Thyroid gland (tissue), 4 donors: Measurements from ENCODE around the gene NDUFAF8.
A peak's percentile ranks its signal among the peaks of the same experiment; 100 is the strongest.

Experiments used
- POLR2A ChIP-seq, 2 donors: fragments of 450-650 bp; IDR thresholded peaks; one replicate each; pipeline ENCODE4 v1.6.1; 2017; ENCODE audit warnings: antibody characterized with exemption in 2 of 2, mild to moderate bottlenecking in 2 of 2, moderate library complexity in 1 of 2
- TF ChIP-seq, protein P1 (sequence below), 6 experiments: fragments of 200-600 bp in 3 of 6; fragments of 450-650 bp in 3 of 6; sonication (generic) in 3 of 6; IDR thresholded peaks; one replicate each; pipeline ENCODE4 v1.5.1; 2016 to 2019; ENCODE audit warnings: antibody characterized with exemption in 6 of 6, mild to moderate bottlenecking in 2 of 6, inconsistent platforms in 1 of 6, moderate library complexity in 1 of 6

- TF ChIP-seq, protein P1, sequence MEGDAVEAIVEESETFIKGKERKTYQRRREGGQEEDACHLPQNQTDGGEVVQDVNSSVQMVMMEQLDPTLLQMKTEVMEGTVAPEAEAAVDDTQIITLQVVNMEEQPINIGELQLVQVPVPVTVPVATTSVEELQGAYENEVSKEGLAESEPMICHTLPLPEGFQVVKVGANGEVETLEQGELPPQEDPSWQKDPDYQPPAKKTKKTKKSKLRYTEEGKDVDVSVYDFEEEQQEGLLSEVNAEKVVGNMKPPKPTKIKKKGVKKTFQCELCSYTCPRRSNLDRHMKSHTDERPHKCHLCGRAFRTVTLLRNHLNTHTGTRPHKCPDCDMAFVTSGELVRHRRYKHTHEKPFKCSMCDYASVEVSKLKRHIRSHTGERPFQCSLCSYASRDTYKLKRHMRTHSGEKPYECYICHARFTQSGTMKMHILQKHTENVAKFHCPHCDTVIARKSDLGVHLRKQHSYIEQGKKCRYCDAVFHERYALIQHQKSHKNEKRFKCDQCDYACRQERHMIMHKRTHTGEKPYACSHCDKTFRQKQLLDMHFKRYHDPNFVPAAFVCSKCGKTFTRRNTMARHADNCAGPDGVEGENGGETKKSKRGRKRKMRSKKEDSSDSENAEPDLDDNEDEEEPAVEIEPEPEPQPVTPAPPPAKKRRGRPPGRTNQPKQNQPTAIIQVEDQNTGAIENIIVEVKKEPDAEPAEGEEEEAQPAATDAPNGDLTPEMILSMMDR (IDR thresholded peaks at IDR 0.05): no peak
- TF ChIP-seq POLR2A (IDR thresholded peaks at IDR 0.05): peak in 1 of 2 donors; percentile 39
Observed at GRCh38 chr17:81222906-81223761, 16.0 kb upstream of the NDUFAF8 start, which contains the start of gene CEP131.
